HEK293 (cell line): Measurements from ENCODE around the gene STX3.

ENCODE experiments used
- CTCF ChIA-PET: fragments of 350-600 bp; formaldehyde crosslinking; extraction: SDS; loops from one replicate; lab custom pipeline; 2021; ENCODE audit warnings: antibody characterized with exemption; lab: Yijun Ruan, JAX
- POLR2A ChIA-PET: fragments of 300-600 bp; formaldehyde crosslinking; extraction: SDS; loops from one replicate; lab custom pipeline; 2020; ENCODE audit warnings: antibody characterized with exemption, inconsistent platforms; lab: Yijun Ruan, JAX
- H3K27ac ChIP-seq: fragments of 200-500 bp; sonication (Bioruptor generic); 2 replicates; pipeline ENCODE4 v1.5.1; 2014; ENCODE audit warnings: low read depth, low read length, control low read depth, inconsistent platforms; ENCODE audit errors: extremely low read depth
- H3K36me3 ChIP-seq, 2 experiments: fragments of 200-500 bp in 1 of 2; sonication (Bioruptor generic) in 1 of 2; 1 replicate in 1 of 2; 2 replicates in 1 of 2; pipeline ENCODE4 v1.5.1; 2014 to 2017; ENCODE audit warnings: inconsistent platforms in 2 of 2, low read length in 2 of 2; ENCODE audit not compliant: control insufficient read depth in 2 of 2, insufficient read depth in 1 of 2
- H3K4me1 ChIP-seq: fragments of 200-500 bp; sonication (Bioruptor generic); 2 replicates; pipeline ENCODE4 v1.5.1; 2014; ENCODE audit warnings: mild to moderate bottlenecking, low read length, inconsistent platforms; ENCODE audit not compliant: control insufficient read depth, insufficient read depth
- H3K4me3 ChIP-seq: 2 replicates; pipeline ENCODE4 v1.5.1; 2011; ENCODE audit warnings: low read depth, mild to moderate bottlenecking, control low read depth, low read length, moderate library complexity
- H3K9me3 ChIP-seq: fragments of 200-500 bp; sonication (Bioruptor generic); 2 replicates; pipeline ENCODE4 v1.5.1; 2014; ENCODE audit warnings: low read depth, low read length, inconsistent platforms; ENCODE audit not compliant: control insufficient read depth, insufficient read depth
- ATF2 ChIP-seq: fragments of 450-650 bp; formaldehyde crosslinking; IDR thresholded peaks from 2 replicates; pipeline ENCODE4 v1.5.1; 2016; ENCODE audit warnings: missing biosample characterization, missing genetic modification characterization, low read depth
- EGR2 ChIP-seq: fragments of 450-650 bp; formaldehyde crosslinking; IDR thresholded peaks from 2 replicates; pipeline ENCODE4 v1.5.1; 2016; ENCODE audit warnings: low read depth, missing biosample characterization, missing genetic modification characterization
- FEZF1 ChIP-seq: fragments of 450-650 bp; formaldehyde crosslinking; IDR thresholded peaks from 2 replicates; pipeline ENCODE4 v1.5.1; 2016; ENCODE audit warnings: missing biosample characterization, missing genetic modification characterization
- PRDM1 ChIP-seq: fragments of 450-650 bp; formaldehyde crosslinking; IDR thresholded peaks from 2 replicates; pipeline ENCODE4; 2016; ENCODE audit warnings: missing biosample characterization, missing genetic modification characterization
- PRDM10 ChIP-seq: fragments of 450-650 bp; formaldehyde crosslinking; IDR thresholded peaks from 2 replicates; pipeline ENCODE4 v1.5.1; 2016; ENCODE audit warnings: missing biosample characterization, missing genetic modification characterization
- REST ChIP-seq: fragments of 450-650 bp; formaldehyde crosslinking; IDR thresholded peaks from 2 replicates; pipeline ENCODE4 v1.5.1; 2016; ENCODE audit warnings: missing biosample characterization, missing genetic modification characterization
- ZBTB44 ChIP-seq: fragments of 450-650 bp; IDR thresholded peaks from 2 replicates; pipeline ENCODE4 v1.5.1; 2018; ENCODE audit warnings: missing biosample characterization, mild to moderate bottlenecking, missing genetic modification characterization
- ZNF133 ChIP-seq: fragments of 450-650 bp; formaldehyde crosslinking; IDR thresholded peaks from 2 replicates; pipeline ENCODE4 v1.5.1; 2016; ENCODE audit warnings: missing biosample characterization, missing genetic modification characterization
- ZNF138 ChIP-seq: fragments of 450-650 bp; formaldehyde crosslinking; IDR thresholded peaks from 2 replicates; pipeline ENCODE4 v1.5.1; 2016; ENCODE audit warnings: missing biosample characterization, missing genetic modification characterization, borderline replicate concordance
- ZNF140 ChIP-seq: fragments of 450-650 bp; formaldehyde crosslinking; IDR thresholded peaks from 2 replicates; pipeline ENCODE4 v1.5.1; 2016; ENCODE audit warnings: missing biosample characterization, missing genetic modification characterization
- ZNF157 ChIP-seq: fragments of 450-650 bp; formaldehyde crosslinking; IDR thresholded peaks from 2 replicates; pipeline ENCODE4 v1.5.1; 2016; ENCODE audit warnings: missing biosample characterization, missing genetic modification characterization
- ZNF501 ChIP-seq: fragments of 450-650 bp; formaldehyde crosslinking; IDR thresholded peaks from 2 replicates; pipeline ENCODE4 v1.5.1; 2016; ENCODE audit warnings: missing biosample characterization, missing genetic modification characterization
- ZNF529 ChIP-seq: fragments of 450-650 bp; formaldehyde crosslinking; IDR thresholded peaks from 2 replicates; pipeline ENCODE4 v1.5.1; 2017; ENCODE audit warnings: missing genetic modification characterization, missing biosample characterization; ENCODE audit not compliant: insufficient replicate concordance
- ZNF660 ChIP-seq: fragments of 450-650 bp; IDR thresholded peaks from 2 replicates; pipeline ENCODE4 v1.5.1; 2018; ENCODE audit warnings: missing biosample characterization, mild to moderate bottlenecking, missing genetic modification characterization
- ZNF692 ChIP-seq: fragments of 450-650 bp; formaldehyde crosslinking; IDR thresholded peaks from 2 replicates; pipeline ENCODE4 v1.5.1; 2016; ENCODE audit warnings: missing biosample characterization, missing genetic modification characterization
- ZNF76 ChIP-seq: fragments of 450-650 bp; formaldehyde crosslinking; IDR thresholded peaks from 2 replicates; pipeline ENCODE4; 2016; ENCODE audit warnings: low read depth, missing biosample characterization, missing genetic modification characterization, borderline replicate concordance

The STX3 gene

GRCh38 chr11:59791639-59792038 is 36.5 kb downstream of the STX3 start (continued):
- TF ChIP-seq ATF2 (tag by site-specific recombination) (no peak), ZNF140 (no peak)
- TF ChIP-seq, all 188 proteins: peak for 0

- no peaks in the 10 kb centered on the region for H3K4me1 ChIP-seq
- no peaks in the 10 kb centered on the region for H3K9me3 ChIP-seq
- H3K27ac ChIP-seq, result no peak overlapping the region
- no peak overlapping the region for H3K4me3 ChIP-seq
- ChIA-PET CTCF (interaction anchor here (1.5 kb wide), 1 partner anchor 8 kb away, joined by 4 read pairs; no protein-coding TSS in a partner anchor), POLR2A (no interaction called here)
- peaks cover 0 to 98% of the 10 kb centered on the region in 2 experiments; a peak in 1 of 3 replicates for H3K36me3 ChIP-seq
- 0 out of 2 replicates have a peak, but pooled peaks have one; percentile 4 for TF ChIP-seq FEZF1
- peak; percentile 80 for TF ChIP-seq PRDM10
- no peak for TF ChIP-seq ZNF76
Measured at GRCh38 chr11:59792507-59792906, 37.3 kb downstream of the STX3 start.

- Histone ChIP-seq H3K4me3 (no peak overlapping the region), H3K4me1 (no peaks in the 10 kb centered on the region)
- TF ChIP-seq REST (tag by site-specific recombination) (no peak), ZNF138 (tag by site-specific recombination) (no peak), ZNF133 (tag by site-specific recombination) (no peak), EGR2 (tag by site-specific recombination) (no peak), ZNF501 (tag by site-specific recombination) (no peak), ZNF692 (tag by site-specific recombination) (no peak), ZNF529 (tag by site-specific recombination) (no peak), ZBTB44 (no peak), ZNF660 (tag by site-specific recombination) (no peak), PRDM1 (tag by site-specific recombination) (no peak), ZNF157 (no peak)
- TF ChIP-seq, all 188 proteins: peak for 0
- Histone ChIP-seq H3K27ac (no peak overlapping the region), H3K36me3 (peaks cover 0 to 85% of the 10 kb centered on the region in 2 experiments; a peak in 1 of 3 replicates), H3K9me3 (no peaks in the 10 kb centered on the region)
- ChIA-PET CTCF (interaction anchor here (12.5 kb wide), 1 partner anchor 40 kb away, joined by 110 read pairs; the partner anchor contains the start of gene STX3), POLR2A (no interaction called here)
Measured at GRCh38 chr11:59794417-59794816, 39.2 kb downstream of the STX3 start.
